GM12892 (cell line): ENCODE data around the gene TFF1.
A peak's percentile ranks its signal among the peaks of the same experiment; 100 is the strongest.

Experiments used
- DNase-seq: peaks from one replicate; pipeline ENCODE4 v3.0.0; 2011; ENCODE audit not compliant: insufficient read length
- FAIRE-seq: peaks from 2 replicates; lab custom pipeline; 2011; peaks lifted over from hg19 to GRCh38; lab: Jason Lieb, UNC
- POLR2A ChIP-seq: IDR thresholded peaks from 2 replicates; pipeline ENCODE4 v1.6.1; 2011; ENCODE audit warnings: low read depth, low read length, control low read depth
- POLR2AphosphoS5 ChIP-seq: IDR thresholded peaks from 2 replicates; pipeline ENCODE4 v1.6.1; 2011; ENCODE audit warnings: low read depth, low read length, control low read depth
- TAF1 ChIP-seq: IDR thresholded peaks from 2 replicates; pipeline ENCODE4 v1.6.1; 2011; ENCODE audit warnings: low read depth, mild to moderate bottlenecking, control low read depth, low read length, borderline replicate concordance

TFF1 gene

DNA sequence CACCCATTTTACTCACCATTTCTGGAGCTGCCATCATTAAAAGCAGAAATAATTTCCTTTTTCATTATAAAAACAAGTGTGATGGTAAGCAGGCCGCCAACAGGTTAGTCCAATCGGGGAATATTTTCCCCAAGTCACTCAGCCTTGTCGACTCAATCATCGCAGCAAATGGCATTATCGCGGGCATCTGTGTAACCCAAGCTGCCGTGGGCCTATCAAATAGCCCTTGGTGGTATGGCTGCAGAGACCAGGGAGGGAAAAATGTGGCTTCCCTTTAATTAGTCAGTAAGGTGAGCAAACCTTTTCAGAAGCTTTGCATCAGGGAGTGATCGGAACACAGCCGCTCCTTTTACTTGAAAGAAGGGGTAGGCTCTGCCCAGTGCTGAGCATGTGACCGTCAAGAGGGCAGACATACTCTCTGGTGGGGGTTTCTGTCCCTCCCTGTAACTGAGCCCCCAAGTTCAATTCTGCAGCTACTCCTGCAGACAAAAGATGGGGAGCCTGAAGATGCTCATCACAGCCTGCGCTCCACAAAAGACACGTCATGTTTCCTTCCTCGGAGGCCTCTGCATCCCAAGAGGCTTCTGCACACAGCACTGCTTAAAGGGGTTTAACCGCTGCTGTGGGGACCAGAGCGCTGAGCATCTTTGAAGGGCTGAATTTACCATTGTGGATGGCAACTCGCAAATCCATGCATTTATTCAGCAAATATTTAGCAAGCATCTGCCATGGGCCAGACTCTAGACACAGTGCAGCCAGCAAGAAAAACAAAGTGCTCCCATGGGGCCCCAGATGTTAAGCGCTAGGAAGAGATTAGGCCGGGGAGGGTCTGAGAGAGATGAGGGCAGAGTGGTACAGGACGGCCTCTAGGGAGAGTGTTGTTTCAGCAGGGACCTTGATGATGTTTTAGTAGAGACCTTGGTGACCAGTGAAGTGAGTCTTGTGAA, 30.7 kb upstream of the TFF1 start:
- no peak for DNase-seq
- no peak for TF ChIP-seq TAF1
- TF ChIP-seq POLR2AphosphoS5, result no peak
- TF ChIP-seq POLR2A, result no peak
- FAIRE-seq, result no peak

DNA sequence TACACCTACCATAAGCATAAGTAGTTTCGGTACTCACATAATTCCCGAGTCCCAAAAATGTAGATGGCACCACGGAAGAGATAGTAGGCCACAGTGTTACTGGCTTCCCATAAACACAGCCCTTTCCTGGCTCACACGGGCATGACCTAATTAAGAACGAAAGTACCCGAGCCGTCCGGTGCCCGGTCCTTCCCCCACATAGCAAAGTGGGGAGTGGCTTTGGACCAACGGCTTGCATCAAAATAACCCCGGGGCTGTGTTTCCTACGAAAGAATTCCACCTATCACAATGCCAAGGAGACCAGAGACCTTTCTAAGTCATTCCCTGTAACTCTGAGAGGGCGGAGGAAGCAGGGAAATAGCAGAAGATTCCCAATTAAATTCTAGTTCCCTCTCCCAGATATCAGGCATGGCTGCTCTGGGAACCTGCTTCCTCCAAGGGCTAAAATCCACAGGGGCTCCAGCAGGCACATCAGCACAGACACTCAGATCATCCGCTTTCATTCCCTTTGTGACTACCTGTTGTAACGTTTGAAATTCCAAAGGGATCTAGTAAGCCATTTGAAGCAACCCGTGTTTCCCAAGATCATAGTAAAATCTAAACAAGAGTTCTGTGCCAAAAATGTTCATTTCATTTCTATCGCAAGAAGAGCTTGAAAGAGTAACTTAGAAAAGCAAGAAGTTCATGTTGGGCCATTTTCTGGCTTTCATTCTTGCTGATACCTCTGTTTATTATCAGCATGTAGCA, 29.7 kb upstream of the TFF1 start, which contains the start of gene TMPRSS3:
TSS of gene TMPRSS3 (minus strand) at position 148 of the 747 bp plus-strand sequence. CDS start 635 bp downstream, outside the sequence.
- no peak for FAIRE-seq
- no peak for TF ChIP-seq POLR2A
- no peak for TF ChIP-seq POLR2AphosphoS5
- TF ChIP-seq TAF1, result no peak
- DNase-seq, result no peak

DNA sequence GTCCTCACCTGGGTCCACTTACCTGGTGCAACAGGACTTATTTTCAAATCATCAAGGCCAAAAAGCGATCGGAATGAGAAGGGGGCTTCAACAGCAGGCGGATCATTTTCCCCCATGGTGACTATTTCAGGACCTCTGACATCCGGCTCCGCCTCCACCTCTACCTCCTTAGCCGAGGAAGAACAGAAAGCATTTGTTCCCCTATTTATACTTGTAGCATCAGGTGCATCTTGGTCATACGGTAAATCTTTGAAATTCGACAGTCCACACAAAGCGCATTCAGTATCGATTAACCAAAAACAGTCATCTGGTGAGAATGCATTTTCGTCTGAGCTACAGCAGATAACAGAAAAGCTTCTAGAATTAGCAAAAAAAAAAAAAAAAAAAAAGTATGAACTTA, 29.0 kb upstream of the TFF1 start:
- no peak for FAIRE-seq

DNA sequence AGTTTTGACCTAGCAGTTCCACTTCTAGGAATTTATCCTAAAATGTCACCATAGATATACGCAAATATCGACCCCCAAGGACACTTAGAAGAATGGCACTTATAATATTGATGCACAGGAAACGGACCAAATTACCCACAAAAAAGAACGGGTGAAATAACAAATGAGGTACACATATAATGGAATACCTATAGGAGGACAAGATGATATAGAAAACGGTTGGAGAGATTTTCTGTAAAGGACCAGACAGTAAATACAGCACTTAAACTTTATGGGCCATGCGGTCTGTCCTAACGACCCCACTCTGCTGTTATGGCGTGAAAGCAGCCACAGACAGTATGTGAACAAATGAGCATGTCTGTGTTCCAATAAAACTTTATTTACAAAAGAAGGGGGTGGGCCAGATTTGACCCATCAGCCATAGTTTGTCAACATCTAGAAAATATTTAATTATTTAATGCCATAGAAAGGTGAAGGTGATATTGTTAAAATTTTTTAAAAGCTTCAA, 27.2 kb upstream of the TFF1 start:
- FAIRE-seq, result no peak
- TF ChIP-seq POLR2AphosphoS5 (no peak), POLR2A (no peak), TAF1 (no peak)

More for the DNA sequence above, 29.0 kb upstream of the TFF1 start:
- TF ChIP-seq TAF1 (no peak), POLR2A (no peak), POLR2AphosphoS5 (no peak)
- DNase-seq, result no peak

DNA sequence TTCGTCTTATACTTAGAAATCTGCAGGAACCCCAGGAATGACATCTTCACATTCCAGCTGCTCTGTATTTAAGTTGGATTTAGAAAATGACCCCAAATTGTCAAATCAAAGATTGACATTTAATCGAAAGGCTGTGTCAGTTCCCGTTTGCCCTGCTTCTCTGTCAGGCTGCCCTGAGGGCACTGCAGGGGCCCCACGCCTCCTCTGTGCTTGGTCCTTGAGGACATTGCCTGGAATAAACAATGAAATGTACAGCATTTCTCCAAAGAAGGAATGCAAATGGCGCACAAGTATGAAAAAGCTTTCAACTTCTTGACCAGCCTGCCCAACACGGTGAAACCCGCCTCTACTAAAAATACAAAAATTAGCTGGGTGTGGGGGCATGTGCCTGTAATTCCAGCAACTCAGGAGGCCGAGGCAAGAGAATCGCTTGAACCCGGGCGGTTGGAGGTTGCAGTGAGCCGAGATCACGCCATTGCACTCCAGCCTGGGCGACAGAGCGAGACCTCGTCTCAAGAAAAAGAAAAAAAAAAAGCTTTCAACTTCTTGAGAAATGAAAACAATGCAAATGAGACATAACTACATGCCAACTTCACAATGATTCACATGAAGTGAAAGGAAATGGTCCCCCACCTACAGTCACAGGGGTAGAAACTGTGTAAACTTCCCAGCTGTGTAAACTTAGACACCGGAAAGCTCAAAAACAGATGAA, 26.6 kb upstream of the TFF1 start:
- FAIRE-seq (peak; percentile 71), DNase-seq (no peak)
- TF ChIP-seq TAF1 (no peak), POLR2A (no peak), POLR2AphosphoS5 (no peak)

More for the DNA sequence above, 27.2 kb upstream of the TFF1 start:
- no peak for DNase-seq

DNA sequence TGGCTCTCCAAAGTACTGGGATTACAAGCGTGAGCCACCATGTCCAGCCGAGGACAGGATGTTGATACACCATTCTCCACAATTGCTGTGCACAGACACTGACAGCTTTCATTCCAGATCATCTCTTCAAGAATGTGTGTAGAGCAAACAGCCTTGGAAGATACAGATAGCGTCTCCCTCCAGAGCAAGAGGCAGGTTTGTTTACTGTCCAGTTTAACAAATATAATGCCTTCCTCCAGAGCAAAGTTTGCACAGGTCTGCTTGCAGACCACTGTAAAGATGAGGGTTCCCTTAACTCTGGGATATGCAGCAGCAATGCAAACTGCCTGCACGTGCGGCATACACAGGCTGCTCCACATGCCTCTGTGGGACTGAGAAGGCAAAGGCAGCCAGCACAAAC, 25.0 kb upstream of the TFF1 start:
- FAIRE-seq, result no peak
- DNase-seq, result no peak
- TF ChIP-seq POLR2AphosphoS5, result no peak
- TF ChIP-seq POLR2A, result no peak
- no peak for TF ChIP-seq TAF1

DNA sequence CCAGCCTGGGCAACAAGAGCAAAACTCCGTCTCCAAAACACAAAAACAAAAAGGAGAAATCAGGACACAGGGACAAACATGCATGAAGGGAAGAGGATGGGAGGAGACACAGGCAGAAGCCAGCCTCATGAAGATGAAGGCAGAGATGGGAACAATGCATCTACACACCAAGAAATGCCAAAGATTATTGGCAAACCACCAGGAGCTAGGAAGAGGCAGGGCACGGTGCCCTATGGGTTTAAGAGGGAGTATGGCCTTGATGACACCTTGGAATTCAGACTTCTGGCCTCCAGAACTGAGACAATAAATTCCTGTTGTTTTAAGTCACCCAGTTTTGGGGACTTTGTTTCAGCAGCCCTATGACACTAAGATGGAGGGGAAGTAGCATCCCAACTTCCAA, 24.4 kb upstream of the TFF1 start:
- no peak for DNase-seq
- TF ChIP-seq POLR2A, result no peak
- TF ChIP-seq POLR2AphosphoS5, result no peak
- no peak for TF ChIP-seq TAF1
- FAIRE-seq, result no peak

DNA sequence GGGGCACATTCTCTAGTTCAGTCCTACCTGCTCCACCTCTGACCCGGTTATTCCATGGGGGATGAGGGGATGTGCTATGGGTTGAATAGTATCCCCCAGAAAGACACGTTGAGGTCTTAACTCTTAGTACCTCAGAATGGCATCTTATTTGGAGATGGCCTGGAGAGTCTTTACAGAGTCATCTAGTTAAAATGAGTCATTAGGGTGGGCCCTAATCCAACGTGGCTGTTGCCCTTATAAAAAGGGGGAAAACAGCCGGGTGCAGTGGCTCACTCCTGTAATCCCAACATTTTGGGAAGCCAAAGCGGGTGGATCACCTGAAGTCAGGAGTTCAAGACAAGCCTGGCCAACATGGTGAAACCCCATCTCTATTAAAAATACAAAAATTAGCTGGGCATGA, 23.9 kb upstream of the TFF1 start:
- TF ChIP-seq TAF1, result no peak
- DNase-seq, result no peak

DNA sequence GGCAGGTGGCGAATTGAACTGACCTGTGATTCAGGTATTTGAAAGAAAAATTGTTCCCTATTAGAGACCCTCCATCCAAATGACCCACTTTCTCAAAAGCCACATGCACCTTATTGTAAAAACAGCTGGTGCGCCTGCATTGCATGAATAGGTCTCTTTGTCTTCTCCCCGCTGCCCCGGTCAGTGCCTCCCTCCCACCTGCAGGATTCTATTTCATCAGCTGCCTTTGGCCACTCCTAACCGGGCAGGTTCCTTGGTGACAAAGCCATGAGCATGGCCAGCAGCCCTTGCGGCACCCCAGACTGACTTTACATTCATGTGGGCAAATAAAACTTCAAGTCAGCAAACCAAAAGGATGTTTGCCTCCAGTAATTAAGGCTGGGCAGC, 23.1 kb upstream of the TFF1 start:
- DNase-seq (no peak), FAIRE-seq (no peak)
- no peak for TF ChIP-seq POLR2AphosphoS5
- no peak for TF ChIP-seq POLR2A
- TF ChIP-seq TAF1, result no peak

More for the DNA sequence above, 23.9 kb upstream of the TFF1 start:
- FAIRE-seq, result no peak

DNA sequence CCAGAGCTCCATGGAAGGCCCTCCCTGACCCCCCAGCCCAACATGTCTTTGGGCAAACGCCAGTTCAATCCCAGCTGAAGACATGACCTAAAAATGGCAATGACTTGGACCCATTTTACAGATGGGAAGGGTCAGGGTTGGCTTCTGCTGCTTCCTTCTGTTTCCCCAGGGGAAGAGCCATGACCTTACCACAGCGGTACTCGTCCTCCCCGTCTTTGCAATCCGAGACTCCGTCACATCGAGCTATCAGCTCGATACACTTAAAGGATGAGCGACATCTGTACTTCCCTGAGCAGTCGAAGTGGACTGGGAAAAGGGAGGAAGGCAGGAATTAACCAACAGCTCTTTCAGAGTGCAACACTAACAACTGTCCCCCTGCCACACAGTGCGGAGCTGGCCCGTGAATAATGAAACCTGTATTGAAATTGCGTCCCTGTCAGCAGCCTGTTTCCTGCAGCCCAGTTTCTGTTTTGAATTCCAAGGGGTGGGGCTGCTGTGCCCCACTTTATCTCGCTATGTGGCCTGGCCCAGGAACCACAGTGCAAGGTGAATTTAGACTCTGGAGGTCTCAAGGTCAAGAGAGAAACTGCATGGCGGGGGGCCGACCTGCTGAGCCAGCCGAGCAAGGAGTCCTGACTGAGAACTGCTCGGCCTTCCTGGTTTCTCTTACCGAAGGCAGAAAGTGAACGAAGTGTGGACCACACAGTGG, 22.6 kb upstream of the TFF1 start:
- no peak for FAIRE-seq

More for the DNA sequence above, 22.6 kb upstream of the TFF1 start:
- TF ChIP-seq TAF1, result no peak
- no peak for TF ChIP-seq POLR2AphosphoS5
- no peak for TF ChIP-seq POLR2A
- DNase-seq, result no peak
